ENCODE measurements around the gene THADA.

THADA gene

GRCh38 chr2:43559391-43560230 is 36.2 kb downstream of the THADA start:
- POLR2A ChIA-PET, result interaction anchor here (1.2 kb wide), 1 partner anchor 36 kb away, joined by 3 read pairs; the partner anchor contains the start of gene THADA
- Histone ChIP-seq H3K36me3 (ENCODE audit: control insufficient read depth in 2 of 2, insufficient read depth in 1 of 2, low read length in 2 of 2) (peaks cover 24 to 53% of the 10 kb centered on the region in 2 experiments), H3K4me3 (ENCODE audit: low read depth, low read length) (no peak overlapping the region)

GRCh38 chr2:43557196-43557595 is 38.6 kb downstream of the THADA start:
- H3K4me1 ChIP-seq (ENCODE audit: control insufficient read depth, insufficient read depth, low read length), result no peaks in the 10 kb centered on the region
- no peak overlapping the region for H3K4me3 ChIP-seq (ENCODE audit: low read depth, low read length)
- CTCF ChIA-PET, result interaction anchor here (0.6 to 1.4 kb wide), 2 partner anchors 10 to 14 kb away, joined by 3 to 4 read pairs; no protein-coding TSS in a partner anchor
- H3K27ac ChIP-seq (ENCODE audit: extremely low read depth, low read depth, low read length), result no peak overlapping the region
- H3K9me3 ChIP-seq (ENCODE audit: control insufficient read depth, insufficient read depth, low read depth, low read length), result no peaks in the 10 kb centered on the region
- peaks cover 24 to 51% of the 10 kb centered on the region in 2 experiments for H3K36me3 ChIP-seq (ENCODE audit: control insufficient read depth in 2 of 2, insufficient read depth in 1 of 2, low read length in 2 of 2)
- POLR2A ChIA-PET, result no interaction called here
- TF ChIP-seq ZNF513 (tag by site-specific recombination; IDR thresholded peaks at IDR 0.05), result no peak
- TF ChIP-seq ZNF416 (tag by site-specific recombination; IDR thresholded peaks at IDR 0.05), result no peak
- TF ChIP-seq ZBTB48 (tag by site-specific recombination; IDR thresholded peaks at IDR 0.05), result no peak
- no peak for TF ChIP-seq ZFP37 (tag by site-specific recombination; IDR thresholded peaks at IDR 0.05)
- no peak for TF ChIP-seq ZNF292 (tag by site-specific recombination; IDR thresholded peaks at IDR 0.05; ENCODE audit: borderline replicate concordance, low read depth)
- TF ChIP-seq ZNF350 (tag by site-specific recombination; IDR thresholded peaks at IDR 0.05), result no peak
- no peak for TF ChIP-seq ZNF24 (tag by site-specific recombination; IDR thresholded peaks at IDR 0.05)
- TF ChIP-seq GLI2 (tag by site-specific recombination; IDR thresholded peaks at IDR 0.05; ENCODE audit: borderline replicate concordance, low read depth), result no peak
- TF ChIP-seq ZNF571 (tag by site-specific recombination; IDR thresholded peaks at IDR 0.05), result no peak
- no peak for TF ChIP-seq ZNF76 (tag by site-specific recombination; IDR thresholded peaks at IDR 0.05; ENCODE audit: borderline replicate concordance, low read depth)
- no peak for TF ChIP-seq ZSCAN18 (tag by site-specific recombination; IDR thresholded peaks at IDR 0.05)

More at GRCh38 chr2:43559391-43560230, 36.2 kb downstream of the THADA start:
- H3K4me1 ChIP-seq (ENCODE audit: control insufficient read depth, insufficient read depth, low read length), result no peaks in the 10 kb centered on the region
- no peak overlapping the region for H3K27ac ChIP-seq (ENCODE audit: extremely low read depth, low read depth, low read length)
- CTCF ChIA-PET, result interaction anchor here (0.7 to 2.3 kb wide), 4 partner anchors 13 to 19 kb away, joined by 3 to 7 read pairs (median 4); no protein-coding TSS in a partner anchor
- TF ChIP-seq MYNN (tag by site-specific recombination; IDR thresholded peaks at IDR 0.05; ENCODE audit: borderline replicate concordance) (no peak), SP3 (tag by site-specific recombination; IDR thresholded peaks at IDR 0.05) (no peak), ZNF768 (tag by site-specific recombination; IDR thresholded peaks at IDR 0.05) (no peak)
- no peaks in the 10 kb centered on the region for H3K9me3 ChIP-seq (ENCODE audit: control insufficient read depth, insufficient read depth, low read depth, low read length)

GRCh38 chr2:43556256-43556655 is 39.6 kb downstream of the THADA start:
- Histone ChIP-seq H3K4me1 (ENCODE audit: control insufficient read depth, insufficient read depth, low read length) (no peaks in the 10 kb centered on the region), H3K9me3 (ENCODE audit: control insufficient read depth, insufficient read depth, low read depth, low read length) (no peaks in the 10 kb centered on the region), H3K4me3 (ENCODE audit: low read depth, low read length) (no peak overlapping the region), H3K36me3 (ENCODE audit: control insufficient read depth in 2 of 2, insufficient read depth in 1 of 2, low read length in 2 of 2) (peaks cover 24 to 54% of the 10 kb centered on the region in 2 experiments), H3K27ac (ENCODE audit: extremely low read depth, low read depth, low read length) (no peak overlapping the region)
- ChIA-PET CTCF (interaction anchor here (0.6 to 0.9 kb wide), 3 partner anchors 21 to 625 kb away, joined by 4 read pairs; no protein-coding TSS in a partner anchor), POLR2A (interaction anchor here (1.0 kb wide), 1 partner anchor 39 kb away, joined by 3 read pairs; the partner anchor contains the start of gene THADA)
- TF ChIP-seq BCL11B (tag by site-specific recombination; IDR thresholded peaks at IDR 0.05; ENCODE audit: low read depth), result no peak
- TF ChIP-seq OVOL3 (tag by site-specific recombination; IDR thresholded peaks at IDR 0.05), result no peak
- TF ChIP-seq GLIS2 (tag by site-specific recombination; IDR thresholded peaks at IDR 0.05), result no peak
- no peak for TF ChIP-seq ZNF664 (tag by site-specific recombination; IDR thresholded peaks at IDR 0.05)
- TF ChIP-seq ZNF394 (tag by site-specific recombination; IDR thresholded peaks at IDR 0.05; ENCODE audit: borderline replicate concordance), result no peak
- TF ChIP-seq ZNF26 (tag by site-specific recombination; IDR thresholded peaks at IDR 0.05), result no peak
- TF ChIP-seq ZNF776 (tag by site-specific recombination; IDR thresholded peaks at IDR 0.05; ENCODE audit: borderline replicate concordance), result no peak
- no peak for TF ChIP-seq ZNF571 (tag by site-specific recombination; IDR thresholded peaks at IDR 0.05)
- TF ChIP-seq CTCF (tag by site-specific recombination; IDR thresholded peaks at IDR 0.05), result no peak
- TF ChIP-seq HOXD13 (CRISPR knock-in tag; IDR thresholded peaks at IDR 0.05; ENCODE audit: borderline replicate concordance), result no peak
- no peak for TF ChIP-seq ZNF747 (tag by site-specific recombination; IDR thresholded peaks at IDR 0.05)
- TF ChIP-seq ZNF140 (tag by site-specific recombination; IDR thresholded peaks at IDR 0.05), result no peak

Measured in HEK293 (cell line).